Mucosa of descending colon (tissue), 3 donors: Measurements from ENCODE around the gene ACO2. TPM values are rescaled to one million over a fixed set of nuclear protein-coding genes. Genes with fewer than 3 reads are reported as not detected.
A peak's percentile ranks its signal among the peaks of the same experiment; 100 is the strongest.

Source experiments
- ATAC-seq: fragments of 200-7000 bp; cut with Tn5 transposase; one replicate; pipeline ENCODE4 v1.9.1; 2020; ENCODE audit warnings: mild to moderate bottlenecking, moderate library complexity
- DNase-seq, 3 donors: peaks; one replicate each; pipeline ENCODE4 v3.0.0-alpha.2; 2020
- H3K36me3 ChIP-seq: fragments of 200-600 bp; one replicate; pipeline ENCODE4 v1.8.0; 2021; ENCODE audit warnings: low read depth, mild to moderate bottlenecking
- H3K4me1 ChIP-seq: fragments of 200-600 bp; one replicate; pipeline ENCODE4 v1.8.0; 2021; ENCODE audit warnings: low read depth, mild to moderate bottlenecking
- H3K4me3 ChIP-seq: fragments of 200-600 bp; one replicate; pipeline ENCODE4 v1.8.0; 2021; ENCODE audit warnings: mild to moderate bottlenecking
- H3K9me3 ChIP-seq: fragments of 200-600 bp; one replicate; pipeline ENCODE4 v1.8.0; 2021; ENCODE audit warnings: mild to moderate bottlenecking
- intact Hi-C, 2 donors: fragments of 100-400 bp; cut with DNase I in 1 of 2; cut with micrococcal nuclease in 1 of 2; formaldehyde crosslinking; loops; one replicate each; pipeline versions ENCODE4 v1.11.0 to v1.11.1; 2022; cut with DNase I, micrococcal nuclease
- total RNA-seq, 3 donors: library from RNA; stranded (reverse); fragmentation: NEBNext Ultra II Directional in 2 of 3; extraction: Animal tissue kit (Norgen Biotek cat#: 25700) in 2 of 3; gene quantifications; one replicate each; pipeline versions ENCODE4 v1.2.1 to v1.2.4, GENCODE V29; 2021 to 2023
- TF ChIP-seq, protein P1 (sequence below): fragments of 200-600 bp; IDR thresholded peaks from one replicate; pipeline ENCODE4 v1.8.0; 2022; ENCODE audit warnings: antibody characterized with exemption, mild to moderate bottlenecking
- donor health status: DM: no; HTN: no; CAD: no; lungs with moderate emphysema.
- donor health status: DM: no; HTN: no; CAD: no.
- donor health status: DM: no; HTN: yes; CAD: no.

ACO2 gene
- total RNA-seq, 3 donors from 2014 or later, result 187 to 295 (median 241) TPM

DNA sequence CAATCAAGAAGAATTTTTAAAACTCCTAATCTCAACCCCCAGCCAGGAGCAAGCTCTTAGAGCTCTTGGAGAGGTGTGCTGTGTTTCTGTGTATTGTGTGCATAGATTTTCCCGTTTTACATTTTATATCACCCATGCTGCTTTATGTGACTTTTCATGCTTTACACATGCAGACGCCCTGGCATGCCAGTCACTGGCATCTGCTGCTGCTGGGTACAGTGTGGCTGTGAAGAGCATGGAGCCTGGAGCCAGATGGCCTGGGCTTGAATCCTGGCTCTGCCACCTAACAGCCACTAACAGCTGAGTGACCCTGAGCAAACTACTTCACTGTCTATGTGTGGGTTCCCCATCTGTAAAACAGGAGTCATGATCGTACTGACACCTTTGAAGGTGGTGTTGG lies 52.2 kb downstream of the ACO2 start:
- Histone ChIP-seq H3K36me3 (no peaks in the 10 kb centered on the region), H3K4me3 (no peak overlapping the region), H3K9me3 (no peaks in the 10 kb centered on the region), H3K4me1 (no peaks in the 10 kb centered on the region)
- intact Hi-C loops, result no loop called here
- ATAC-seq (no peak), DNase-seq (no peak)
- TF ChIP-seq, protein P1, sequence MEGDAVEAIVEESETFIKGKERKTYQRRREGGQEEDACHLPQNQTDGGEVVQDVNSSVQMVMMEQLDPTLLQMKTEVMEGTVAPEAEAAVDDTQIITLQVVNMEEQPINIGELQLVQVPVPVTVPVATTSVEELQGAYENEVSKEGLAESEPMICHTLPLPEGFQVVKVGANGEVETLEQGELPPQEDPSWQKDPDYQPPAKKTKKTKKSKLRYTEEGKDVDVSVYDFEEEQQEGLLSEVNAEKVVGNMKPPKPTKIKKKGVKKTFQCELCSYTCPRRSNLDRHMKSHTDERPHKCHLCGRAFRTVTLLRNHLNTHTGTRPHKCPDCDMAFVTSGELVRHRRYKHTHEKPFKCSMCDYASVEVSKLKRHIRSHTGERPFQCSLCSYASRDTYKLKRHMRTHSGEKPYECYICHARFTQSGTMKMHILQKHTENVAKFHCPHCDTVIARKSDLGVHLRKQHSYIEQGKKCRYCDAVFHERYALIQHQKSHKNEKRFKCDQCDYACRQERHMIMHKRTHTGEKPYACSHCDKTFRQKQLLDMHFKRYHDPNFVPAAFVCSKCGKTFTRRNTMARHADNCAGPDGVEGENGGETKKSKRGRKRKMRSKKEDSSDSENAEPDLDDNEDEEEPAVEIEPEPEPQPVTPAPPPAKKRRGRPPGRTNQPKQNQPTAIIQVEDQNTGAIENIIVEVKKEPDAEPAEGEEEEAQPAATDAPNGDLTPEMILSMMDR, result no peak

DNA sequence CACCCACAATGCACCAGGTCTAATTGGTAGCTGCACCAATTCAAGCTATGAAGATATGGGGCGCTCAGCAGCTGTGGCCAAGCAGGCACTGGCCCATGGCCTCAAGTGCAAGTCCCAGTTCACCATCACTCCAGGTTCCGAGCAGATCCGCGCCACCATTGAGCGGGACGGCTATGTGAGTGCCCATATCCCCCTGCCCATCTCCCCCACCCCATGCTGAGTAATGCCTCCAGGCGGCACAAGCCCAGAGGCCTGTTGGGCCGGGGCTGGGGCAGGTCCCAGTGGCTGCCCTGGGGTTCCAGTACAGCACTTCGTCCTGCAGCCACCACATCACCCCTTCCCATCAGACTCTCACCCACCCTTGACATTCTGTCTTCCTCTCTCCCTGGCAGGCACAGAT lies 53.9 kb downstream of the ACO2 start:
- H3K4me3 ChIP-seq, result no peak overlapping the region
- H3K4me1 ChIP-seq, result no peaks in the 10 kb centered on the region
- TF ChIP-seq, protein P1, result no peak
- H3K36me3 ChIP-seq, result peaks cover 5% of the 10 kb centered on the region
- DNase-seq (no peak), ATAC-seq (no peak)
- intact Hi-C loops, result no loop called here
- H3K9me3 ChIP-seq, result no peaks in the 10 kb centered on the region

GRCh38 chr22:41523464-41524221 lies 54.7 kb downstream of the ACO2 start:
- TF ChIP-seq, protein P1, result no peak
- intact Hi-C loops, result no loop called here
- Histone ChIP-seq H3K4me3 (no peak overlapping the region), H3K4me1 (no peaks in the 10 kb centered on the region), H3K36me3 (peaks cover 5% of the 10 kb centered on the region), H3K9me3 (no peaks in the 10 kb centered on the region)
- DNase-seq (no peak), ATAC-seq (peak; percentile 19)

- intact Hi-C loops, result no loop called here
- TF ChIP-seq, protein P1, result no peak
- Histone ChIP-seq H3K4me3 (no peak overlapping the region), H3K36me3 (peaks cover 5% of the 10 kb centered on the region), H3K9me3 (no peaks in the 10 kb centered on the region), H3K4me1 (no peaks in the 10 kb centered on the region)
- DNase-seq (peak; percentile 58 to 66 (median 63)), ATAC-seq (peak; percentile 18)
Observed at GRCh38 chr22:41524251-41524661, 55.3 kb downstream of the ACO2 start.

- Histone ChIP-seq H3K36me3 (peaks cover 5% of the 10 kb centered on the region), H3K4me3 (no peak overlapping the region), H3K4me1 (no peaks in the 10 kb centered on the region), H3K9me3 (no peaks in the 10 kb centered on the region)
- DNase-seq (peak in 1 of 3 donors; percentile 35), ATAC-seq (peak; percentile 21)
- TF ChIP-seq, protein P1, result no peak
- intact Hi-C loops, result no loop called here
Observed at GRCh38 chr22:41524809-41525449, 56.0 kb downstream of the ACO2 start.
